ENCODE measurements around the gene SOCS1.
"Not testable (repeated sequence)": the region's sequence is repeated elsewhere in the genome, so short reads cannot be mapped to it uniquely, and the experiment has no call there.

Gene SOCS1

GRCh38 chr16:11292076-11292748, 36.2 kb upstream of the SOCS1 start:
- peaks cover 15% of the 10 kb centered on the region for H3K27me3 Mint-ChIP-seq
- peaks cover 38% of the 10 kb centered on the region for H3K4me1 Mint-ChIP-seq (ENCODE audit: low read depth)
- no peak overlapping the region for H3K27ac Mint-ChIP-seq
- H3K9me3 Mint-ChIP-seq = no peaks in the 10 kb centered on the region
- no peak overlapping the region for H3K4me3 Mint-ChIP-seq
- no peaks in the 10 kb centered on the region for H3K36me3 Mint-ChIP-seq (ENCODE audit: low read depth)

- no peak overlapping the region for H3K4me3 Mint-ChIP-seq
- no peaks in the 10 kb centered on the region for H3K9me3 Mint-ChIP-seq
- peaks cover 15% of the 10 kb centered on the region for H3K27me3 Mint-ChIP-seq
- H3K4me1 Mint-ChIP-seq (ENCODE audit: low read depth) = peaks cover 37% of the 10 kb centered on the region
- no peak overlapping the region for H3K27ac Mint-ChIP-seq
- H3K36me3 Mint-ChIP-seq (ENCODE audit: low read depth) = no peaks in the 10 kb centered on the region
Measured at GRCh38 chr16:11291091-11291703, 35.2 kb upstream of the SOCS1 start.

- Mint-ChIP-seq H3K4me3 (no peak overlapping the region), H3K27me3 (peaks cover 15% of the 10 kb centered on the region), H3K9me3 (no peaks in the 10 kb centered on the region), H3K4me1 (ENCODE audit: low read depth) (peaks cover 46% of the 10 kb centered on the region), H3K36me3 (ENCODE audit: low read depth) (peaks cover 4% of the 10 kb centered on the region), H3K27ac (peak overlapping the region; percentile 24)
Measured at GRCh38 chr16:11290102-11290893, 34.3 kb upstream of the SOCS1 start.

GRCh38 chr16:11289696-11290095, 33.7 kb upstream of the SOCS1 start:
- H3K27me3 Mint-ChIP-seq = peaks cover 15% of the 10 kb centered on the region
- not testable (repeated sequence) for H3K36me3 Mint-ChIP-seq (ENCODE audit: low read depth); H3K4me3 Mint-ChIP-seq; H3K9me3 Mint-ChIP-seq
- peak overlapping the region; percentile 24 for H3K27ac Mint-ChIP-seq
- H3K4me1 Mint-ChIP-seq (ENCODE audit: low read depth) = peaks cover 46% of the 10 kb centered on the region

GRCh38 chr16:11289202-11289601, 33.2 kb upstream of the SOCS1 start:
- peaks cover 4% of the 10 kb centered on the region for H3K36me3 Mint-ChIP-seq (ENCODE audit: low read depth)
- H3K4me1 Mint-ChIP-seq (ENCODE audit: low read depth) = peaks cover 43% of the 10 kb centered on the region
- H3K27ac Mint-ChIP-seq = no peak overlapping the region
- no peaks in the 10 kb centered on the region for H3K9me3 Mint-ChIP-seq
- no peak overlapping the region for H3K4me3 Mint-ChIP-seq
- peaks cover 15% of the 10 kb centered on the region for H3K27me3 Mint-ChIP-seq

- Mint-ChIP-seq H3K27ac (peak overlapping the region; percentile 81), H3K9me3 (no peaks in the 10 kb centered on the region), H3K36me3 (ENCODE audit: low read depth) (peaks cover 4% of the 10 kb centered on the region), H3K4me1 (ENCODE audit: low read depth) (peaks cover 37% of the 10 kb centered on the region), H3K4me3 (no peak overlapping the region), H3K27me3 (peaks cover 12% of the 10 kb centered on the region)
Measured at GRCh38 chr16:11285842-11286241, 29.8 kb upstream of the SOCS1 start.

GRCh38 chr16:11283820-11284248, 27.8 kb upstream of the SOCS1 start:
- Mint-ChIP-seq H3K4me1 (ENCODE audit: low read depth) (peaks cover 40% of the 10 kb centered on the region), H3K9me3 (no peaks in the 10 kb centered on the region), H3K36me3 (ENCODE audit: low read depth) (peaks cover 4% of the 10 kb centered on the region), H3K27ac (no peak overlapping the region), H3K4me3 (no peak overlapping the region), H3K27me3 (peaks cover 3% of the 10 kb centered on the region)

- H3K36me3 Mint-ChIP-seq (ENCODE audit: low read depth) = peaks cover 3% of the 10 kb centered on the region
- no peaks in the 10 kb centered on the region for H3K9me3 Mint-ChIP-seq
- no peaks in the 10 kb centered on the region for H3K27me3 Mint-ChIP-seq
- H3K27ac Mint-ChIP-seq = no peak within 1 kb of the TSS
- H3K4me1 Mint-ChIP-seq (ENCODE audit: low read depth) = peaks cover 18% of the 10 kb centered on the region
- H3K4me3 Mint-ChIP-seq = no peak within 1 kb of the TSS
Measured at GRCh38 chr16:11280616-11281522, 24.9 kb upstream of the SOCS1 start, which contains the start of gene PRM1. Gene PRM1, minus strand, starts transcription at chr16:11281330. Its CDS starts 92 bp downstream, at chr16:11281238.

- H3K27ac Mint-ChIP-seq = no peak overlapping the region
- no peaks in the 10 kb centered on the region for H3K27me3 Mint-ChIP-seq
- peaks cover 6% of the 10 kb centered on the region for H3K4me1 Mint-ChIP-seq (ENCODE audit: low read depth)
- H3K36me3 Mint-ChIP-seq (ENCODE audit: low read depth) = no peaks in the 10 kb centered on the region
- no peaks in the 10 kb centered on the region for H3K9me3 Mint-ChIP-seq
- H3K4me3 Mint-ChIP-seq = no peak overlapping the region
Measured at GRCh38 chr16:11278681-11279628, 23.0 kb upstream of the SOCS1 start.

GRCh38 chr16:11277607-11278337, 21.8 kb upstream of the SOCS1 start:
- Mint-ChIP-seq H3K27me3 (no peaks in the 10 kb centered on the region), H3K4me3 (no peak overlapping the region), H3K9me3 (no peaks in the 10 kb centered on the region), H3K4me1 (ENCODE audit: low read depth) (peaks cover 6% of the 10 kb centered on the region), H3K36me3 (ENCODE audit: low read depth) (no peaks in the 10 kb centered on the region), H3K27ac (no peak overlapping the region)

- H3K36me3 Mint-ChIP-seq (ENCODE audit: low read depth) = no peaks in the 10 kb centered on the region
- H3K4me1 Mint-ChIP-seq (ENCODE audit: low read depth) = peaks cover 4% of the 10 kb centered on the region
- H3K27ac Mint-ChIP-seq = no peak overlapping the region
- no peaks in the 10 kb centered on the region for H3K27me3 Mint-ChIP-seq
- no peaks in the 10 kb centered on the region for H3K9me3 Mint-ChIP-seq
- no peak overlapping the region for H3K4me3 Mint-ChIP-seq
Measured at GRCh38 chr16:11276896-11277593, 21.0 kb upstream of the SOCS1 start.

- H3K36me3 Mint-ChIP-seq (ENCODE audit: low read depth) = no peaks in the 10 kb centered on the region
- H3K4me3 Mint-ChIP-seq = no peak within 1 kb of the TSS
Measured at GRCh38 chr16:11276143-11276895, 20.3 kb upstream of the SOCS1 start, which contains the start of gene PRM2. Gene PRM2, minus strand, starts transcription at chr16:11276480. Its CDS starts 110 bp downstream, at chr16:11276370.

More at GRCh38 chr16:11276143-11276895, 20.3 kb upstream of the SOCS1 start, which contains the start of gene PRM2:
- H3K4me1 Mint-ChIP-seq (ENCODE audit: low read depth) = peaks cover 2% of the 10 kb centered on the region
- no peaks in the 10 kb centered on the region for H3K9me3 Mint-ChIP-seq
- no peaks in the 10 kb centered on the region for H3K27me3 Mint-ChIP-seq
- no peak within 1 kb of the TSS for H3K27ac Mint-ChIP-seq
